SK-N-SH treated with all-trans-retinoic acid at 6 μM for 48 hours (cell line): Measurements from ENCODE around the gene C19orf67.

Experiments used
- ARNTL ChIP-seq: fragments of 450-650 bp; formaldehyde crosslinking; IDR thresholded peaks from 2 replicates; pipeline ENCODE4 v1.5.0; 2020; ENCODE audit warnings: low read depth, mild to moderate bottlenecking, moderate library complexity, borderline replicate concordance
- BACH2 ChIP-seq: fragments of 250-450 bp; sonication (Bioruptor Pico); IDR thresholded peaks from 2 replicates; pipeline ENCODE4 v1.9.0; 2021; ENCODE audit warnings: mild to moderate bottlenecking, borderline replicate concordance
- CSRNP3 ChIP-seq: fragments of 250-450 bp; sonication (Bioruptor Pico); IDR thresholded peaks from 2 replicates; pipeline ENCODE4 v1.5.1; 2021; ENCODE audit warnings: mild to moderate bottlenecking, moderate library complexity
- PATZ1 ChIP-seq: fragments of 250-450 bp; sonication (Bioruptor Pico); IDR thresholded peaks from 2 replicates; pipeline ENCODE4 v1.8.0; 2020; ENCODE audit warnings: mild to moderate bottlenecking, moderate library complexity, borderline replicate concordance
- SNAI2 ChIP-seq: fragments of 250-450 bp; sonication (Bioruptor Pico); IDR thresholded peaks from 2 replicates; pipeline ENCODE4 v1.5.0; 2020; ENCODE audit warnings: mild to moderate bottlenecking, moderate library complexity
- TCF4 ChIP-seq: fragments of 250-450 bp; sonication (Bioruptor Pico); IDR thresholded peaks from 2 replicates; pipeline ENCODE4 v1.8.0; 2021; ENCODE audit warnings: mild to moderate bottlenecking, moderate library complexity, borderline replicate concordance
- ZFP3 ChIP-seq: fragments of 250-450 bp; sonication (Bioruptor Pico); IDR thresholded peaks from 2 replicates; pipeline ENCODE4 v1.5.0; 2020; ENCODE audit warnings: mild to moderate bottlenecking, moderate library complexity

- TF ChIP-seq SNAI2 (CRISPR knock-in tag) (no peak), TCF4 (CRISPR knock-in tag) (no peak), PATZ1 (CRISPR knock-in tag) (no peak; the same call in 1 of the 2 replicates), ZFP3 (CRISPR knock-in tag) (no peak), ARNTL (CRISPR knock-in tag) (no peak), BACH2 (CRISPR knock-in tag) (no peak), CSRNP3 (CRISPR knock-in tag) (no peak)
These were observed 5.7 kb upstream of the C19orf67 start for GRCh38 chr19:14091081-14091812.
